ENCODE measurements around the gene ERC2. TPM values are rescaled to one million over a fixed set of nuclear protein-coding genes. Genes with fewer than 3 reads are reported as not detected.
A peak's percentile ranks its signal among the peaks of the same experiment; 100 is the strongest.

The ERC2 gene
- total RNA-seq, 2 donors from 2014 or later: 16.1 to 22.8 TPM

DNA sequence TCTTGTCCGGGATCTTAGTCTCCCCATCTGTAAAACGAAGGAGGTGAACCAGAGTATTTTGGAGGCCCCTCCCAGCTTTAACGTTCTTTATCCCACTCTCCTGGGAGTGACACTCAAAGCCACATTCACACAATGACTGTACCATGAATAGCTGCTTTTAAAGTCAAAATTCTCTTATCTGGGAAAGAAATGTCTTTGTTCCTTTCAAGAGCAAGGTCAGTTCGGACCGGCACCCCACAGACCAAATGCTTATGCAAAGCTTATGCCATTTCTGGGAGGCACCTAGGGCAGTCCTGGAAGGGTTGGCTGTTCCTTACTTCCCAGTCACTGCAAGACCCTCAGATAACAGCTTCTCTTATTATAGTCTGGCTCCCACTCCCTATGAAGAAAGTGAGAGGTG is 927.7 kb downstream of the ERC2 start:
- no peaks in the 10 kb centered on the region for H3K9me3 ChIP-seq (ENCODE audit: control insufficient read depth, low read length)
- H3K4me3 ChIP-seq (ENCODE audit: low read length): no peak overlapping the region
- H3K4me1 ChIP-seq (ENCODE audit: control insufficient read depth, insufficient read depth, low read length): no peaks in the 10 kb centered on the region
- peak; percentile 57 for DNase-seq
- TF ChIP-seq, protein P1, sequence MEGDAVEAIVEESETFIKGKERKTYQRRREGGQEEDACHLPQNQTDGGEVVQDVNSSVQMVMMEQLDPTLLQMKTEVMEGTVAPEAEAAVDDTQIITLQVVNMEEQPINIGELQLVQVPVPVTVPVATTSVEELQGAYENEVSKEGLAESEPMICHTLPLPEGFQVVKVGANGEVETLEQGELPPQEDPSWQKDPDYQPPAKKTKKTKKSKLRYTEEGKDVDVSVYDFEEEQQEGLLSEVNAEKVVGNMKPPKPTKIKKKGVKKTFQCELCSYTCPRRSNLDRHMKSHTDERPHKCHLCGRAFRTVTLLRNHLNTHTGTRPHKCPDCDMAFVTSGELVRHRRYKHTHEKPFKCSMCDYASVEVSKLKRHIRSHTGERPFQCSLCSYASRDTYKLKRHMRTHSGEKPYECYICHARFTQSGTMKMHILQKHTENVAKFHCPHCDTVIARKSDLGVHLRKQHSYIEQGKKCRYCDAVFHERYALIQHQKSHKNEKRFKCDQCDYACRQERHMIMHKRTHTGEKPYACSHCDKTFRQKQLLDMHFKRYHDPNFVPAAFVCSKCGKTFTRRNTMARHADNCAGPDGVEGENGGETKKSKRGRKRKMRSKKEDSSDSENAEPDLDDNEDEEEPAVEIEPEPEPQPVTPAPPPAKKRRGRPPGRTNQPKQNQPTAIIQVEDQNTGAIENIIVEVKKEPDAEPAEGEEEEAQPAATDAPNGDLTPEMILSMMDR (conservative IDR thresholded peaks at IDR 0.05): no peak
- Mint-ChIP-seq H3K27ac (no peak overlapping the region), H3K36me3 (ENCODE audit: low read depth) (no peaks in the 10 kb centered on the region), H3K4me3 (no peak overlapping the region), H3K4me1 (peaks cover 24% of the 10 kb centered on the region), H3K27me3 (ENCODE audit: insufficient read depth) (peaks cover 18% of the 10 kb centered on the region), H3K9me3 (no peaks in the 10 kb centered on the region)
- H3K27me3 ChIP-seq (ENCODE audit: control insufficient read depth, insufficient read depth, low read length, poor library complexity, severe bottlenecking): peaks cover 9% of the 10 kb centered on the region
- 44 to 45% methylated on average over 2 to 5 of the region's 5 CpGs for WGBS, 2 experiments (ENCODE audit: insufficient coverage in 1 of 2, insufficient read length in 1 of 2)
- no peaks in the 10 kb centered on the region for H3K36me3 ChIP-seq (ENCODE audit: control insufficient read depth, insufficient read depth, low read length)
- no peak overlapping the region for H3K9ac ChIP-seq (ENCODE audit: extremely low read depth, low read length, poor library complexity, severe bottlenecking)
- H3K27ac ChIP-seq (ENCODE audit: low read depth, low read length): no peak overlapping the region

DNA sequence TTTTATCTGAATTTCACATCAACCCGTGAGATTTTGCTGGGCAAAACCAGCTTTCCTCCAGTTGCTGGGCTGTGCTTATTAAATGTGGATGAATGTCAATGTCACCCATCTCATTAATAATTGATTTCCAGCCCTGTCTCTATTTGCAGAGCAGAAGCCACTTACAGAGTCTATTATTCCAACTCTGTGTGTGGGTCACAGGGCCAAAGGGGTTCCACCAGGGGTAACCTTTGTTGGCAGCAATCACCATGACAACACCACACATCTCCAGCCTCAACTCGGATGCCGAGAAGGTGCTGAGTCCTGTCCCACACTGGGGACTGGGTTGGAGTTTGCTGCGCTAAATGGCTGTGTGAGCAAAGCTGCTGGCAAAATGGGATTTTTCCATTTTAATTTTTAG is 930.1 kb downstream of the ERC2 start:
- H3K36me3 Mint-ChIP-seq (ENCODE audit: low read depth): no peaks in the 10 kb centered on the region
- no peak overlapping the region for H3K4me3 Mint-ChIP-seq
- peaks cover 11% of the 10 kb centered on the region for H3K27me3 Mint-ChIP-seq (ENCODE audit: insufficient read depth)
- no peak overlapping the region for H3K4me3 ChIP-seq (ENCODE audit: low read length)
- 70 to 80% methylated on average over 3 of the region's 4 CpGs for WGBS, 2 experiments (ENCODE audit: insufficient coverage in 1 of 2, insufficient read length in 1 of 2)
- H3K4me1 ChIP-seq (ENCODE audit: control insufficient read depth, insufficient read depth, low read length): no peaks in the 10 kb centered on the region
- H3K9ac ChIP-seq (ENCODE audit: extremely low read depth, low read length, poor library complexity, severe bottlenecking): no peak overlapping the region
- H3K27ac ChIP-seq (ENCODE audit: low read depth, low read length): peak overlapping the region; percentile 79
- H3K36me3 ChIP-seq (ENCODE audit: control insufficient read depth, insufficient read depth, low read length): no peaks in the 10 kb centered on the region
- no peaks in the 10 kb centered on the region for H3K9me3 ChIP-seq (ENCODE audit: control insufficient read depth, low read length)
- no peak for DNase-seq
- H3K9me3 Mint-ChIP-seq: no peaks in the 10 kb centered on the region
- TF ChIP-seq, protein P1 (conservative IDR thresholded peaks at IDR 0.05): no peak
- H3K4me1 Mint-ChIP-seq: peaks cover 11% of the 10 kb centered on the region
- H3K27me3 ChIP-seq (ENCODE audit: control insufficient read depth, insufficient read depth, low read length, poor library complexity, severe bottlenecking): peaks cover 9% of the 10 kb centered on the region
- H3K27ac Mint-ChIP-seq: no peak overlapping the region

DNA sequence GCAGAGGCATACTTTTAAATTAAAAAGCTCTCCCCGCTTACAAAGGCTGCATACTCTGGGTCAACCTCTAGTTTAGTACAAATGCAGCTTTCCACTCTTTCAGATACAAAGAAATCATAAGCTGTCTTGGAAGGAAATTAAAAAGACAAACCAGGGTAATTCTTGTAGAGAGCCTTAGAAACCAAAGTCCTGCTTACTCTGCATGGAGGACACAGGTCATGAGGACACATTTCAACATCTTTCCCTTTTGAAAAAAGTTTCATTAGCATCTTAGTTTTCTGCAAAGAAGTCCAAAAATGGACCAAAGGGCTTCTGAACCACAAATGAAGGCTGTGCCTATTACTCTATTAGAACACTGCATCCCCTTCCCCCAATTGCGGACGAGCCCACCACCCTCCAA is 930.7 kb downstream of the ERC2 start:
- Mint-ChIP-seq H3K9me3 (no peaks in the 10 kb centered on the region), H3K4me1 (peaks cover 11% of the 10 kb centered on the region), H3K27ac (no peak overlapping the region), H3K27me3 (ENCODE audit: insufficient read depth) (peaks cover 6% of the 10 kb centered on the region), H3K4me3 (no peak overlapping the region), H3K36me3 (ENCODE audit: low read depth) (no peaks in the 10 kb centered on the region)
- DNase-seq: no peak
- Histone ChIP-seq H3K27ac (ENCODE audit: low read depth, low read length) (peak overlapping the region; percentile 27), H3K4me3 (ENCODE audit: low read length) (no peak overlapping the region), H3K4me1 (ENCODE audit: control insufficient read depth, insufficient read depth, low read length) (no peaks in the 10 kb centered on the region), H3K9ac (ENCODE audit: extremely low read depth, low read length, poor library complexity, severe bottlenecking) (no peak overlapping the region), H3K27me3 (ENCODE audit: control insufficient read depth, insufficient read depth, low read length, poor library complexity, severe bottlenecking) (peaks cover 3% of the 10 kb centered on the region), H3K9me3 (ENCODE audit: control insufficient read depth, low read length) (no peaks in the 10 kb centered on the region), H3K36me3 (ENCODE audit: control insufficient read depth, insufficient read depth, low read length) (no peaks in the 10 kb centered on the region)
- TF ChIP-seq, protein P1 (conservative IDR thresholded peaks at IDR 0.05): no peak
- 98% methylated on average over 3 of the region's 3 CpGs; no CpG with 5 or more reads in 1 of the 2 experiments for WGBS, 2 experiments (ENCODE audit: insufficient coverage in 1 of 2, insufficient read length in 1 of 2)
